ENCODE data around the gene ZBTB20. TPM values are rescaled to one million over a fixed set of nuclear protein-coding genes. Genes with fewer than 3 reads are reported as not detected.
"Not testable (repeated sequence)": the region's sequence is repeated elsewhere in the genome, so short reads cannot be mapped to it uniquely, and the experiment has no call there.

Gene ZBTB20
- total RNA-seq, 1 experiment from 2014 or later: 2.5 TPM

DNA sequence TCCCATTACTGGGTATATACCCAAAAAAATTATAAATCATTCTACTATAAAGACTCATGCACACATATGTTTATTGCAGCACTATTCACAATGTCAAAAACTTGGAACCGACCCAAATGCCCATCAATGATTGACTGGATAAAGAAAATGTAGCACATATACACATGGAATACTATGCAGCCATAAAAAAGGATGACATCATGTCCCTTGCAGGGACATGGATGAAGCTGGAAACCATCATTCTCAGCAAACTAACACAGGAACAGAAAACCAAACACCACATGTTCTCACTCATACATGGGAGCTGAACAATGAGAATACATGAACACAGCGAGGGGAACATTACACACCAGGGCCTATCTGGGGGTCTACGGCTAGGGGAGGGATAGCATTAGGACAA is 467.3 kb downstream of the ZBTB20 start:
- DNase-seq (ENCODE audit: low read depth): not testable (repeated sequence)

- no peak for DNase-seq (ENCODE audit: low read depth)
These were observed 472.0 kb downstream of the ZBTB20 start for GRCh38 chr3:114675104-114675503.

- no peak for DNase-seq (ENCODE audit: low read depth)
These were observed 473.1 kb downstream of the ZBTB20 start for GRCh38 chr3:114674036-114674435.

DNA sequence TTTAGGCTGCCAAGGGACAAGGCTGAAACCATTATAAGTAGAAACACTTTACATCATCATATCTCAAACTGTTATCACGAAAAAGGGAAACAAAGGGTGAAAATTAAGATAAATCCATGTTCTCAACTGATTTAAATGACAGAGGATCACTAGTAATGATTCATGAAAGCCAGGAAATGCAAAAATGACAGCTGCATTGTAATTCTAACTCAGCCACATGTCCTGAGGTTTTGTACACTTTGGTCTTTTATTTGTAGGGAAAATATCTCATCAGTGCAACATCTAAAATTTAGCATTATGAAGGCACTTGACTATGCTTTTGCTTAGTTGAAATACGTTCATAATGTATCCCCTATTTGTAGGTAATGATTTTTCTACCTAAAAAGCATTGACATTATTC is 473.6 kb downstream of the ZBTB20 start:
- DNase-seq (ENCODE audit: low read depth): no peak

DNA sequence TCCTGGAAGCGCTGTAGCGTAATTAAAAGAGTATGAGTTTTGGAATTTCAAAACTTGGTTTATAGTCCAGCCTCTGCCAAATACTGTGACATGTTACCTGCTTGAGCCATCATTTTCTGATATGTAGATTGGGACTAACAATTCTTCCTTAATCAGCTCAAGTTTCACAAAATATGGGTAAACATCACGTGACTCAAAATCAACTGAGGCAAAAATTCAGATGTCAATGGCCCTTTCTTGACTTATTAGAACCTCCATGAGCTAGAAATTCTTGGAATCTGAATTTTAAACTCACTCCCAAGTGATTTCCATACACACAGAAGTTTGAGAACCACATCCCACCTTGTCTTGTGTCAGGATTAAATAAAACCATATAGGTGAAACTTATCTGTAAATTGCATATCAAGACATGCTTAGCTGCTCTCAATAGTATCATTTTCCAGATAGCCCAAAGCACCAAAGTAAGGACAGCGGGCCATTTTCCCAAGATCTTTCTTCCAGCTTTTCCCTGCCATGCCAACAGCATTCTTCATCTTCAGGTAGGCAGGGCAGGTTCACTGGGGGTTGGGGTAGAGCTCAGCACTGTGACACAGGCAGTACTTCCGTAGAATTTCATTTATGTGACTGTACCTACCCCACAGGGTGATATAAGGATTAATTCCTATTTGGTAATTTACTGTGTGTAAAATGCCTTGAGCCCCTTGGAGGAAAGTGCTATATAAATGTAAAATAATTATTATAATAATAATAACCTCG is 474.2 kb downstream of the ZBTB20 start:
- DNase-seq (ENCODE audit: low read depth): no peak

- DNase-seq (ENCODE audit: low read depth): no peak
These were observed 475.2 kb downstream of the ZBTB20 start for GRCh38 chr3:114671741-114672510.

- DNase-seq (ENCODE audit: low read depth): no peak
These were observed 477.5 kb downstream of the ZBTB20 start for GRCh38 chr3:114669614-114670013.

- no peak for DNase-seq (ENCODE audit: low read depth)
These were observed 479.0 kb downstream of the ZBTB20 start for GRCh38 chr3:114668099-114668498.

GRCh38 chr3:114666623-114667022 is 480.5 kb downstream of the ZBTB20 start:
- DNase-seq (ENCODE audit: low read depth): no peak

- DNase-seq (ENCODE audit: low read depth): no peak
These were observed 483.1 kb downstream of the ZBTB20 start for GRCh38 chr3:114664006-114664405.

- no peak for DNase-seq (ENCODE audit: low read depth)
These were observed 486.3 kb downstream of the ZBTB20 start for GRCh38 chr3:114660808-114661207.

- DNase-seq (ENCODE audit: low read depth): no peak
These were observed 487.0 kb downstream of the ZBTB20 start for GRCh38 chr3:114660124-114660523.

DNA sequence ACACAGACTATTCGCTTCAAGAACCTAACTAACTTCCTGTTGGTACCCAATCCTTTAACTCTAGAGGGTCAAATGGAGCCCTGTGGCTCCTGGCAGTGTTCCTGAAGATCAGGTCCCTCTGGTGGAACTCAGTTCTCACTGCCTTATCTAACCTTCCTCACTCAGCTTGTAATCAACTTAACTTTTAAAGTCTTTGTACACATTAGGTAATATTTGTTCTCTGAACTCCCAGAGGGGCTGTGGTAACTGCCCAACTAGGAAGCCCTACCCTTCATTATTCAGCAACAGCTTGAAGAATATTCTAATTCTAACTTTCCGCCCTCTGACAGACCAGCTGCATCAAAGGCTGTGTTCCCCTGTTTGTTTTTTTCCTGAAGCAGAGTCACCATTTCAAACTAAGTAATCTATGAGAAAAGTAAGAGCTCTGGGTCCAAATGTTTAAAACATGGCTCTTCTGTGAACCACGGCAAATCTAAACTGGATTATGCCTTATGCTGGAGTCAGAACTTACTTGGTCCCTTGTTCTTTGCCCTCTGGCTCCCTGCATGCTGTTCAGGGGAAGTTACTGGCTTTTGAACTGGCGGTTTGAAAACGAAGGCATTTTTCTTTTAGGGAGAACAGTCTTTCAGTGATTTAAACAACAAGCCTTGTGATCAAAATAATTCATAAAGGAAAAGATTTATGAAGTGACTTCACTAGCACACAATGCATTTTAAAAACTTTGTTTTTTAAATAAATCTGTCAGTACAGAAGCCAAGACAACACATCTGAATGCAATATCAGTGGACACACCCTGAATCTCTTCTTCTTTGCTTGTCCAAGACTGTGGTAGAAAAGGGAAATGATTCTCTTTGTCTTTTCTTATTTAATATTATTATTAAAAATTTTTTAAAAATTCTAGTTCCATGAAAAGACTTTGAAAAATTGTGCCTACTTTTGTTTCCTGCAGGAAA is 487.7 kb downstream of the ZBTB20 start:
- DNase-seq (ENCODE audit: low read depth): no peak

DNA sequence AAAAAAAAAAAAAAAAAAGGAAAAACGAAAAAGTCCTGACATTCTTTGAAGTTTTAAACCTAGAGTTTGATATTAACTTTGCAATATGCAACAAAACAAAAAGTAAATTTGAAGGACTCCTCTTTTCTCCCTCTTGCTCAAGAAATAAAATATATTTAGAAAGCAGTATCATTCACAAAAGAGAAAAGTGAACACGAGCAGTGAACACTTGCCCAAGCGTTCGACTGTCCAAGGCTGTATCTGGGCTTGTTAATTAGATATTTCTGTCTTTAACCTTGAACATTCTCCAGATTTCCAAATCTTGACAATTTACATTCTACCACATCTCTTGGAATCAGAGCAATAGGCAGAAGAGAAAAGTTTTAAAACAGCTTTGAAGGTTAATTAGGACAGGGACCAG is 495.5 kb downstream of the ZBTB20 start:
- no peak for DNase-seq (ENCODE audit: low read depth)

DNA sequence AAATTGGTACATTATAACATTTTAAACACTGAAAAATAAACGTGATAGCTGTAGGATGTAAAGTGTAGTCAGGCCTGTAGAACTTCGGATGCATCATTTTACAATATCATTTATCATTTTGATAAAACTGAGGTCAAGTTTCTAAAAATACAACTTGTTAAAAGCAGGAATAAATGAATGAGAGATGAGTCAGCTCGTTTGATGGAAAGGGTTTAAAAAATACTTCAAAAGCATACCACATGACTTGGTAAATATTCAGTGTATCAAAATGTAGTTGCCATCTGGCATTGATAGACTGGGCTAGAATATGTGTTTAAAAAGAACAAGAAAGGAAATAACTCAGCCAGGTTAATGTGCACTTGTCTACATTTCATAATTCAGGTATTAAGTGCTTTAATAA is 496.3 kb downstream of the ZBTB20 start:
- peak; percentile 24 for DNase-seq (ENCODE audit: low read depth)

- DNase-seq (ENCODE audit: low read depth): peak; percentile 63
These were observed 497.8 kb downstream of the ZBTB20 start for GRCh38 chr3:114649331-114649730.

- DNase-seq (ENCODE audit: low read depth): no peak
These were observed 500.6 kb downstream of the ZBTB20 start for GRCh38 chr3:114646526-114646925.

GRCh38 chr3:114645392-114645791 is 501.7 kb downstream of the ZBTB20 start:
- no peak for DNase-seq (ENCODE audit: low read depth)

DNA sequence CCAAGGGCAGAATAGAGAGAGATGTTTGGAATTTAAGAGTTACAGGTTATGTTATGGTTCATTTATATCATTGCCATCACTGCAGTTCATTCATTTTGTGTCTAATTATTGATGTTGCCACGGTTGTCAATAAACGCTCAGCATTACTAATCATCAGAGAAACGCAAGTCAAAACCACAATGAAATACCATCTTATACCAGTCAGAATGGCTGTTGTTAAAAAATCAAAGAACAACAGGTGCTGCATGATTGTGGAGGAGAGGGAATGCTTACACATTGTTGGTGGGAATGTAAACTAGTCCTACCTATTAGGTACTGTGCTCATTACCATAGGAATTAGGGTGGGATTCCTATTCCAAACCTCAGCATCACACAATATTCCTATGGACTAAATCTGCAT is 502.7 kb downstream of the ZBTB20 start:
- no peak for DNase-seq (ENCODE audit: low read depth)

- DNase-seq (ENCODE audit: low read depth): no peak
These were observed 503.9 kb downstream of the ZBTB20 start for GRCh38 chr3:114642951-114643741.

DNA sequence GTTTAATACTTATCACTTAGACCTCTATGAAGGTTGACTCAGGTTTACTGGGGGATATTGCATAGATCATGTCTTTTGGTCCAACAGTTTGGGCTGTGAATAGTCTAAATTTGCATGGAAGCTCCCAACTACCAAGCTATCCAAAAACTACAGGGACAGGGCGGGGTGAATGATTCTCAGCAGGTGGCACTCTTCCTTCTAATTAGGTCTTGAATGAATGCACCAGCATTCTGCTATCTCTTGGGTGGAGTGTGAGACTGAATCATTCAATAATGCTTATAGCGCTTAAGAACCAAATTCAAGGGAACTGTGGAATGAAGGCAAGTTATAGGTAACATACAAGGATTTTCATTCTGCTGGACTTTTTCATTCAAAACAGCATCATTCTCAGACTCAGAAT is 507.0 kb downstream of the ZBTB20 start:
- no peak for DNase-seq (ENCODE audit: low read depth)

Data from Daoy (cell line).